HepG2 (cell line): ENCODE measurements around the gene P4HTM. TPM values are rescaled to one million over a fixed set of nuclear protein-coding genes. Genes with fewer than 3 reads are reported as not detected.

ENCODE experiments used
- CREBL2 ChIP-seq: sonication (generic); formaldehyde crosslinking; IDR thresholded peaks from 2 replicates; pipeline ENCODE4 v1.8.1; 2023; ENCODE audit warnings: missing genetic modification reagents, mild to moderate bottlenecking, borderline replicate concordance
- ETV5 ChIP-seq: IDR thresholded peaks from 2 replicates; pipeline ENCODE4 v1.6.1; 2018; ENCODE audit warnings: missing biosample characterization, missing genetic modification reagents, inconsistent platforms, borderline replicate concordance
- GPN1 ChIP-seq: sonication (generic); formaldehyde crosslinking; IDR thresholded peaks from 2 replicates; pipeline ENCODE4 v1.5.1; 2020; ENCODE audit warnings: missing genetic modification reagents, borderline replicate concordance
- HCFC1 ChIP-seq: fragments of 150-350 bp; IDR thresholded peaks from 2 replicates; pipeline ENCODE4 v1.6.1; 2014; ENCODE audit warnings: low read depth, low read length
- HOXA7 ChIP-seq: sonication (generic); formaldehyde crosslinking; IDR thresholded peaks from 2 replicates; pipeline ENCODE4 v1.8.1; 2022; ENCODE audit warnings: mild to moderate bottlenecking, missing genetic modification reagents, moderate library complexity
- MXD3 ChIP-seq: IDR thresholded peaks from 2 replicates; pipeline ENCODE4 v1.6.1; 2016; ENCODE audit warnings: mild to moderate bottlenecking, missing biosample characterization, missing genetic modification reagents
- NRL ChIP-seq: sonication (generic); formaldehyde crosslinking; IDR thresholded peaks from 2 replicates; pipeline ENCODE4 v1.5.0; 2020; ENCODE audit warnings: missing genetic modification reagents, mild to moderate bottlenecking, moderate library complexity, borderline replicate concordance
- PAF1 ChIP-seq: IDR thresholded peaks from 2 replicates; pipeline ENCODE4 v1.6.1; 2016; ENCODE audit warnings: missing genetic modification reagents, missing compliant biosample characterization
- PITX1 ChIP-seq: sonication (generic); formaldehyde crosslinking; IDR thresholded peaks from 2 replicates; pipeline ENCODE4 v1.5.1; 2020; ENCODE audit warnings: mild to moderate bottlenecking, missing genetic modification reagents
- PLSCR1 ChIP-seq: sonication (generic); formaldehyde crosslinking; IDR thresholded peaks from 2 replicates; pipeline ENCODE4 v1.5.0; 2020; ENCODE audit warnings: missing genetic modification reagents, mild to moderate bottlenecking, borderline replicate concordance
- POLR2AphosphoS2 ChIP-seq: IDR thresholded peaks from 2 replicates; pipeline ENCODE4 v1.6.1; 2011; ENCODE audit warnings: low read depth, low read length, improper control_type of control experiment
- PTBP1 ChIP-seq: fragments of 200-400 bp; formaldehyde crosslinking; IDR thresholded peaks from 2 replicates; pipeline ENCODE4 v1.6.1; 2018; ENCODE audit warnings: low read length, low read depth; ENCODE audit not compliant: poor library complexity, severe bottlenecking
- RAD51 ChIP-seq: fragments of 450-650 bp; IDR thresholded peaks from 2 replicates; pipeline ENCODE4 v1.6.1; 2016; ENCODE audit warnings: borderline replicate concordance
- RARG ChIP-seq: sonication (generic); formaldehyde crosslinking; IDR thresholded peaks from 2 replicates; pipeline ENCODE4 v1.4.0; 2020; ENCODE audit warnings: low read depth, mild to moderate bottlenecking, missing genetic modification reagents
- SALL1 ChIP-seq: sonication (generic); formaldehyde crosslinking; IDR thresholded peaks from 2 replicates; pipeline ENCODE4 v1.8.0; 2022; ENCODE audit warnings: mild to moderate bottlenecking, missing genetic modification reagents
- TBL1XR1 ChIP-seq: fragments of 150-350 bp; IDR thresholded peaks from 2 replicates; pipeline ENCODE4 v1.6.1; 2014; ENCODE audit warnings: borderline replicate concordance, low read length; ENCODE audit not compliant: partially characterized antibody
- TCF12 ChIP-seq, 2 experiments: fragments of 450-650 bp in 1 of 2; sonication (generic) in 1 of 2; formaldehyde crosslinking in 1 of 2; IDR thresholded peaks; 2 replicates each; pipeline versions ENCODE4 v1.6.1 to v1.8.0; 2017 to 2022; ENCODE audit warnings: antibody characterized with exemption in 1 of 2, mild to moderate bottlenecking in 1 of 2, missing genetic modification reagents in 1 of 2, moderate library complexity in 1 of 2
- TOPORS ChIP-seq: sonication (generic); formaldehyde crosslinking; IDR thresholded peaks from 2 replicates; pipeline ENCODE4 v1.8.0; 2023; ENCODE audit warnings: mild to moderate bottlenecking, missing genetic modification reagents
- TRIM24 ChIP-seq: sonication (generic); formaldehyde crosslinking; IDR thresholded peaks from 2 replicates; pipeline ENCODE4 v1.8.0; 2022; ENCODE audit warnings: mild to moderate bottlenecking, missing genetic modification reagents
- ZBTB3 ChIP-seq: sonication (generic); formaldehyde crosslinking; IDR thresholded peaks from 2 replicates; pipeline ENCODE4 v1.4.0; 2020; ENCODE audit warnings: low read depth, mild to moderate bottlenecking, moderate library complexity, missing genetic modification reagents, borderline replicate concordance
- ZFP36 ChIP-seq: fragments of 150-350 bp; IDR thresholded peaks from 2 replicates; pipeline ENCODE4 v1.6.1; 2018; ENCODE audit warnings: borderline replicate concordance, low read length, low read depth; ENCODE audit not compliant: partially characterized antibody
- ZNF143 ChIP-seq: sonication (generic); formaldehyde crosslinking; IDR thresholded peaks from 2 replicates; pipeline ENCODE4 v1.4.0; 2020; ENCODE audit warnings: missing genetic modification reagents
- ZNF33B ChIP-seq: sonication (generic); formaldehyde crosslinking; IDR thresholded peaks from 2 replicates; pipeline ENCODE4 v1.5.1; 2020; ENCODE audit warnings: mild to moderate bottlenecking, missing genetic modification reagents
- ZNF607 ChIP-seq: sonication (generic); formaldehyde crosslinking; IDR thresholded peaks from 2 replicates; pipeline ENCODE4 v1.5.1; 2020; ENCODE audit warnings: missing genetic modification reagents, mild to moderate bottlenecking, borderline replicate concordance
- ZNF619 ChIP-seq: sonication (generic); formaldehyde crosslinking; IDR thresholded peaks from 2 replicates; pipeline ENCODE4 v1.4.0; 2020; ENCODE audit warnings: mild to moderate bottlenecking, missing genetic modification reagents
- ZNF773 ChIP-seq: sonication (generic); formaldehyde crosslinking; IDR thresholded peaks from 2 replicates; pipeline ENCODE4 v1.4.0; 2020; ENCODE audit warnings: missing genetic modification reagents, borderline replicate concordance
- ZNF776 ChIP-seq: sonication (generic); formaldehyde crosslinking; IDR thresholded peaks from 2 replicates; pipeline ENCODE4 v1.4.0; 2020; ENCODE audit warnings: mild to moderate bottlenecking, missing genetic modification reagents
- polyA plus RNA-seq, 8 experiments: library from polyadenylated mRNA; depleted of rRNA in 3 of 8; stranded (reverse) in 7 of 8; unstranded in 1 of 8; fragments of >200 nt; fragmentation: Illumina TruSeq in 4 of 8; extraction: Trizol in 4 of 8; gene quantifications; 2 replicates each; pipeline versions ENCODE4 v1.2.1 to v1.2.3, GENCODE V29; 2011 to 2016; ENCODE audit warnings: low read depth in 4 of 8, missing spikeins in 1 of 8, mixed read lengths in 1 of 8; ENCODE audit not compliant: insufficient read depth in 1 of 8
- total RNA-seq, 5 experiments: library from RNA; depleted of rRNA; stranded (reverse); fragments of >200 nt; fragmentation: Illumina TruSeq; extraction: Trizol; gene quantifications; 2 replicates each; pipeline ENCODE4 v1.2.3, GENCODE V29; 2016; ENCODE audit warnings: low read depth in 1 of 5

The P4HTM gene
- total and polyA plus RNA-seq, 2 of the 13 experiments (the other 11 are each of a cell fraction or from before 2014, with no cell fraction given): 0.01 TPM; not detected in 1

DNA sequence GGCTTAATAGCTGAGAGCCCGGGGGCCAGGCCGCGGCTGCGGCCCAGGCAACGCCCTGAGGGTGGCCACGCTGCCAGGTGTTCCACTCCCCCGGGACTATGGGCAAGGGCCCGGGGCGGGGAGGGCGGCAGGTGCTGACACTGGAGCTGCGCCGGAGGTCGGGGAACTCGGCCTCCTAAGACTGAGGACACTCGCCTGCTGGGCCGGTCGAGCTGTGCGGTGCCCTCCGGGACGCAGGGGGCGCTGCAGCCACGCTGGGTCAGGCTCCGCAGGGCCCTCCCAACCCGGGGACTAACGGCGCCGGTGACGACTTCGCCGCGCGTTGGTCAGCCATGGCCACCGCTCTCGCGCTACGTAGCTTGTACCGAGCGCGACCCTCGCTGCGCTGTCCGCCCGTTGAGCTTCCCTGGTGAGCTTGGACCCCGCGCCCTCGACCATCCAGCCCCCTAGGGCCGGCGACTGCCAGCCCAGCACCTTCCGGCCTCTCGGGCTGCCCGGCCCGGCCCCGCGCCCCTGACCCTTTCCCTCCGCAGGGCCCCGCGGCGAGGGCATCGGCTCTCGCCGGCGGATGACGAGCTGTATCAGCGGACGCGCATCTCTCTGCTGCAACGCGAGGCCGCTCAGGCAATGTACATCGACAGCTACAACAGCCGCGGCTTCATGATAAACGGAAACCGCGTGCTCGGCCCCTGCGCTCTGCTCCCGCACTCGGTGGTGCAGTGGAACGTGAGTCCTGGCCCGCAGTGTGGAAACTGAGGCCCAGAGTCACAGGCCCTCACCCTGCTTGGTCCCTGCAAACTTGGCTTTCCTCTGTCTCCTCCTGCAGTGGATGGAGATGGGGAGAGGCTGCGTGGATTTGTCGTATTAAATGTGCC lies 32.0 kb downstream of the P4HTM start, which contains the start of gene NDUFAF3 (continued):
- TF ChIP-seq CREBL2 (CRISPR knock-in tag): peak; percentile 88; the same call in 1 of the 2 replicates
- TF ChIP-seq HOXA7 (CRISPR knock-in tag): no peak
- peak; percentile 89; the same call in 1 of the 2 replicates for TF ChIP-seq ZNF776 (CRISPR knock-in tag)
- TF ChIP-seq ETV5 (CRISPR knock-in tag): no peak; the same call in 1 of the 2 replicates
- TF ChIP-seq RARG: 0 out of 2 replicates have a peak, but pooled peaks have one; percentile 5
- peak; percentile 58; the same call in 1 of the 2 replicates for TF ChIP-seq PITX1 (CRISPR knock-in tag)
- no peak for TF ChIP-seq TBL1XR1
- no peak for TF ChIP-seq TRIM24 (CRISPR knock-in tag)
- no peak for TF ChIP-seq PAF1 (CRISPR knock-in tag)
- TF ChIP-seq MXD3: peak; percentile 82
- no peak for TF ChIP-seq ZNF773 (CRISPR knock-in tag)
- TF ChIP-seq TOPORS (CRISPR knock-in tag): no peak
- TF ChIP-seq PTBP1: no peak
- no peak for TF ChIP-seq RAD51
- 0 out of 2 replicates have a peak, but pooled peaks have one; percentile 19 for TF ChIP-seq GPN1
- peak; percentile 33; the same call in 1 of the 2 replicates for TF ChIP-seq ZNF619 (CRISPR knock-in tag)
- 0 out of 2 replicates have a peak, but pooled peaks have one; percentile 53 for TF ChIP-seq ZNF607
- TF ChIP-seq TCF12 (IDR thresholded peaks at IDR 0.05): no peak
- peak; percentile 52; the same call in 1 of the 2 replicates for TF ChIP-seq TCF12 (CRISPR knock-in tag; IDR thresholded peaks at IDR 0.05)
- TF ChIP-seq HCFC1: peak; percentile 28; the same call in 1 of the 2 replicates
- TF ChIP-seq PLSCR1 (CRISPR knock-in tag): 0 out of 2 replicates have a peak, but pooled peaks have one; percentile 24
- TF ChIP-seq NRL (CRISPR knock-in tag): no peak; the same call in 1 of the 2 replicates
- TF ChIP-seq ZBTB3 (CRISPR knock-in tag): no peak
- peak; percentile 67 for TF ChIP-seq SALL1 (CRISPR knock-in tag)
- TF ChIP-seq ZFP36: no peak
- no peak for TF ChIP-seq POLR2AphosphoS2
- TF ChIP-seq ZNF143: peak; percentile 28; the same call in 1 of the 2 replicates
- TF ChIP-seq ZNF33B (CRISPR knock-in tag): peak; percentile 24; the same call in 1 of the 2 replicates
